ENCODE results near the gene NTN1.

NTN1 gene

DNA sequence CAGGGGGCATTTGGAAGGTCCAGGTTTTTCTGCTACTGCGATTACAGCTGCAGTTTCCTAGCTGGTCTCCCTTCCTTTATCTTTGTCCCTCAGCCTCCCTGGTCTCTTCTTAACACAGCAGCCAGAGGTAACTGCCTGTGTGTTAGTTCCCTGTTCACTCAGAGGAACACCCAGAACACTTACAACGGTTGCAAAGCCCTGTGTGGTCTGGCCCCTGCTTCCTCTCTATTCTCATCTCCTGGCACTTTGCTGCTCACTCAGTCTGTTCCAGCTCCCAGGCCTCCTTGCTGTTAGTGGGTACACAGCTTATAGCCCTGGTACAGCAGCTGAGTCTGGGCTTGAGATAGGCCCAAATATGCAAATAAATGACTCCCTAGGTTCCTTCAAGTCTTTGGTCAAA lies 16.4 kb downstream of the NTN1 start:
- no peak for DNase-seq (ENCODE audit: low read depth in 2 of 2)

DNA sequence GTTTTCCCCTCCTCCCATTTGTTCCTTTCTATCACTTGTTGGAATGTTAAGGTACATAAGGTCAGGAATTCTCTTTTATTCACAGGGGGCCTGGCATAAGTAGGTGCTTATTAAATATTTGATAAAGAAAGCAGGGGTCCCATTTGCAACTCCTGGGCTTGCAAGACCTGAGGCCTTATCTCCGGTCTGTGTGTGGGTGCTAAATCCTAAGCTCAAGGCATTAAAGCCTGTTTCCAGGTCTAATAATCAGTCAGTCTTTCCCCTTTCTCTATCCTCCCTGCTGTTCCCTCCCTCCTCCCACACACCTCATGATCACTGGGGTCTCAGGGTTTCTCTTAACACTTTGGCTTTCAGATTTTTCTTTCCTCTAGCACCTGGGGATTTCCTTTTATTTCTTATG lies 17.1 kb downstream of the NTN1 start:
- no peak for DNase-seq (ENCODE audit: low read depth in 2 of 2)

DNA sequence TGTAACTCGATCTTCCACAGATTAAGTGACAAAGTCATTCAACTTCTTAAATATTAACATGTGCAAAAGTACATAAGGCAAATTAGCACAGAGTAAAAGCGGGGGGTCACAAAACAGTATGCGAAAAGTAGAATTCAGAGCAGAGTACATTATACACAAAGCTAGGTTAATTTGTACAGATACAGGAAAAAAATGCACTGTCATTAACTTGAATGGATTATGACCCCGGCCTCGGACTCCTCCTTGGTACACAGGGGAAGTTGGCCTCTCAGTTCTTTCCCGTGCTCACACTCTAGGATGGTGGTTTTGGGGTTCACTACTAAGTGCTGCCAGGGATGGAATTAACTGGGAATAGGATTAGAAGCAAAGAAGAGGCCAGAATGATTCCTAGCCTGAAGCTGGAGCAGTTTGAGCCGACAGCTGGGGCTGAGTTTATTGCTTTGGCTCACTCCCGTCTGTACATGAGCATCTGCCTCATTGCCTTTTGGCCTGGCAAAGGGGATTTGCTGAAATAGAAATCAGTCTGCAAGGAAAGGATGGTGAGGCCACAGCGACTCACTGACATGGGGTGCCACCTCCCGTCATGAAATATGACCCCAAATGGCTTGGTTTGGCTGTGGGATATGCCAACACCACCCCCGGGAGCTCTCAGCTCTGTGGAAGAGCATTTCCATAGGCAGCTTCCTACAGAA lies 23.6 kb downstream of the NTN1 start:
- no peak for DNase-seq (ENCODE audit: low read depth in 2 of 2)

DNA sequence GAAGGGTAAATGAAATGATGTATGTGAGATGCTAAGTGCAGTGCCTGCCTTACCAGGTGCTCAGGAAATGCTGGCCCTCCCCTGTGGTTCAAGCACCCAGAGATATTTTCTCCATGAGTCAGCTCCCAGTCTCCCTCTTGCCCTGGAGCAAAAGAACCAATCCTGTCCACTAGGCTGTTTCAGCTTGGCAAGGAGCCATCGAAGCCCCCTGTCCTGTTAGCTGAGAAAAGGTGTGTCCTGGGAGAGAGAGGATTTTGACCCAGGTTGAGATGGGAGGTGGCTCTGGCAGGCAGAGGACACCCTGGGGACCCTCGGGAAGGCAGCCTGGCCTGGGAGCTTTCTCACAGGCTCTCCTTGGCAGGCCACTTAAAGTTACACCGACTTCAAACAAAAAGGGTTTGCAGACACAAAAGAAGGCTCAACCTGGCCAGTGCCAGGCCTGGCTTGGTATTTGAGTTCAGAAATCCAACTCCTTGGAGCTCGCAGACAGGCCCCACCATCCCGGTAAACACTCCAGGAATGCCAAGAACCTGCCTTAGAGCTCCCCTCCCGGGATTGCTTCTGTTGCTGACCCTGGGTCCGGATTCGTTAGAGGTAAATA lies 29.6 kb downstream of the NTN1 start:
- no peak for DNase-seq (ENCODE audit: low read depth in 2 of 2)

DNA sequence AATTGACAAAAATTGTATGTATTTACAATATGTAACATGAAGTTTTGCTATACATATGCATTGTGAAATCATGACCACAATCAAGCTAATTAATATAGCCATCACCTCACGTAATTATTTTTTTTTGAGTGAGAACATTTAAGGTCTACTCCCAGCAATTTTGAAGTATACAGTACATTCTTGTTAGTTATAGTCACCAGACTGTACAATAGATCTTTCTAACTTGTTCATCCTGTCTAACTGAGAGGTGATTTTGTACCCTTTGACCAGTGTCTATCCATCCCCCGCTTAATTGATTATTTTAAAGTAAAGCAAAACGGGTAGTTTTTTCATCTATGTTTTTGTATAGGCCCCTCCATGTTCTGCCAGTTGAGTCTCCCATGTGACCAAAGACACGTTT lies 30.3 kb downstream of the NTN1 start:
- no peak for DNase-seq (ENCODE audit: low read depth in 2 of 2)

DNA sequence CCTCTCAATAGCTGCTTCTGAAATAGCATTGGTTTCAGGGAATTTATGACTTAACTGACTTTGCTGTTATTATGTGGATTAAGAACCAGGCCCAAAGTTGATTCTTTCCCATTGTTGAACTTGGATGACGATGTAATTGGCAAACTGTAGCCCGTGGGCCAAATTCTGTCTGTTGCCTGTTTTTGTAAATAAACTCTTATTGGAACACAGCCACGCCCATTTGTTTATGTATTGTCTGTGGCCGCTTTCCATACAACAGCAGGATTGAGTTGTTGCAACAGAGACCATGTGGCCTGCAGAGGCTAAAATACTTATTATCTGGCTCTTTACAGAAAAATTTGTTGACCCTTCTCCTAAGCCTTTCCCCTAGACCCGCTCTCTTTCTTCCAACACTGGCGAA lies 31.6 kb downstream of the NTN1 start:
- no peak for DNase-seq (ENCODE audit: low read depth in 2 of 2)

DNA sequence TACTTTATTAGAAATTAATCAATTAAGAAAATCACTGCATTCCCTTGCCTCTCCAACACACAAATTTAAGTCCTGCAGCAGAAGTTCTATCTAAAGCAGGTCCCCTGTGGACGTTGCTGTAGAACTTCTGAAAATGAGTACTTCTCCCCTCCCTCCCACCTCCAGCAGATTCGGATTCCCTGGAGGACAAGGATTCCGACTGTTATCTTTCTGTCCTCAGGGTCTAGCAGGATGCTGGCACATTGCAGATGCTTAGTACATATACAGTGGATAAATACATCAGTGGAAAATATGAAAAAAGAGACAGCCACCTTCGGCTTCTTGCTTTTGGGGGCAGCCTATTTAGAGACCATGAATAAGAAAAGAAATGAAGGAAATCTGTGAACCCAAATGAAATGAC lies 32.1 kb downstream of the NTN1 start:
- no peak for DNase-seq (ENCODE audit: low read depth in 2 of 2)

DNA sequence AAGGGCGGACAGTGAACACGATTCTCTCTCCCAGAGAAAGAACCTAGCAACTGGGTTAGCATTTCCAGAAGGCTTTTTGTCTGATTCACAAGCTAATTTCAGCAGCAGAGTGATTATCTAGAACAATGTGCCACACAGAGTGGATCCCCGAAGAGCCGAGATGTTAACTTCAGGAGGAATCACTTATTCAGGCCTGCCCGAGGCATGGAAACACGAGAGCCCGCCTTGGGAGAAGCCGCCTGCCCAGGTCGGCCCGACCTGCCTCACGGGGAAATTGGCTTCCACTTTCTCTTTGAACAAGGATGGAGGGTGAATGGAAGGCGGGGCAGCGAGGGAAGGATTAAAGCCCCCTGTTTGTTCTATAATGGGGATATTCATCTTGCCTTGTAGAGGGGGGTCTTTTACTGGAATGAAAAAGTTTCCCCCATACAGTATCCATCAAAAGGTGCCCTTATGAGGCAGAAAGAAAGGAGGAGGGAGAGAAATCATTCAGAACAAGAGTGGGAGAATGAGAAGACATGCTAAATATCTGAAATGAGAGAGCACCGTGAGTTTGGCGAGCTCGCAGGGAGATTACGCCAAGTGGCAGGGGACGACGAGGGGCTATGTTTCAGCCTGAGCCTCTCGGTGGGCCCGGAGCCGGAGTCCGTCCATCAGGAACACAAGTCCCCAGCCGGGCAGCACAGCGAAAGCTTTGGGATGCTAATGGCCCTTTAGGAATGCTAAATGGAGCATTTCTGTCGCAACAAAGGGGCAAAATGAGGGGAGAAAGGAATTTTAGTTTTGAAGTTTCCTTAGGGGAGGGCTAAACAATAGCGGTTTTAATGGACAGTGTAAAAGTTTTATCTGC lies 33.0 kb downstream of the NTN1 start:
- no peak for DNase-seq (ENCODE audit: low read depth in 2 of 2)

DNA sequence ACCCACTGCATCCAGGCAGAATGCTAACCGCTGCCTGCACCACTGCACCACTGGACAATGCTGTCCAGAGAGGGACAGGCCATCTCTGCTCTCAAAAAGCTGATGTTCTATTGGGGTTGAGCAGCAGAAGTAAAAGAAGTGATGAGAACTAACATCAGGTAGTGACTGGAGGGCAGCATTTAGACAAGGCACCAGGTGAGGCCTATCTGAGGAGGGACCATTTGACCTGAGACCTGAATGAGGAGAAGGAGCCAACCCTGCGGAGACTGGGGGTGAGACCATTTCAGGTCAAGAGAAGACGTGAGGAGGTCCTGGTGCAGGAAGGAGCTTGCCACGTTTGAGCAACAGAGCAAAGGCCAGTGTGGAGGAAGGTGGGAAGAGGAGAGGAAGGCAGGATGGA lies 34.0 kb downstream of the NTN1 start:
- DNase-seq (ENCODE audit: low read depth in 2 of 2): no peak

DNA sequence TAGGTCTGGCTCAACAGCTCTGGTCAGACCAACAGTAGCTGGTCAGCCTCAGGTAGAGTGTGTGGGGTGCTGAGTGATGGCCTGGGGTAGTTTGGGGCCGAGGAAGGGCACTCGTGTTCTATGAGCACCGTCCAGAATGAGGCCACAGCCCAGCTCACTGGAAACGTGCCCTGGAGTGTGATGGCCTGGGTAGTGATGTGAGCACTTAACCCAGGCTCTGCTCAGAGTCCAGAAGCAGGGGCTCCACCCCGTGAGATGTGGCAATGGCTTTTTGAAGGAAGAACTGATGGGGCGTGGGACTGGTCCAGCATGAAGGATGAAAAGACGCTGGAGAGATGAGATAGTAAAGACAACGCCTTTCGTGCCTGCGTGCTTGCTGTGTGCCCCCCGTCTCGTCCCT lies 35.3 kb downstream of the NTN1 start:
- no peak for DNase-seq (ENCODE audit: low read depth in 2 of 2)

DNA sequence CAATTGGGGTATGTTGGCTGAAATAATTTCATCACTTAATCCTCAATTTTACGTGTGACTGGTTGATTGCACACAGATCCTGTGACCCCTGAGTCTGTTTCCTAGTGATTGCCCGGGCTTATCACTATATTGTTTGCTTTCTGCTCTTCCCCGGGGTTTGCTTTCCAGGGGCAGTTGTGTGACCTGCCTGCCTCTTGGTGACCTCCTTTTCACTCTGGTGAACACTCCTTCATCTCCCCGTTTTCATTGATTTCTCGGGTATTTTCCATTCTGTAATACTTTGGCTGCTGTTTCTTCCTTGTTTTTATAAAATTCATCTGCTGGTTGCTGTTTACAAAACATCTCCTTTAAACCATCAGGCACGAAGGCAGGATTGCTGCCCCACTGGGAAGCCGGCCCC lies 36.0 kb downstream of the NTN1 start:
- no peak for DNase-seq (ENCODE audit: low read depth in 2 of 2)

DNA sequence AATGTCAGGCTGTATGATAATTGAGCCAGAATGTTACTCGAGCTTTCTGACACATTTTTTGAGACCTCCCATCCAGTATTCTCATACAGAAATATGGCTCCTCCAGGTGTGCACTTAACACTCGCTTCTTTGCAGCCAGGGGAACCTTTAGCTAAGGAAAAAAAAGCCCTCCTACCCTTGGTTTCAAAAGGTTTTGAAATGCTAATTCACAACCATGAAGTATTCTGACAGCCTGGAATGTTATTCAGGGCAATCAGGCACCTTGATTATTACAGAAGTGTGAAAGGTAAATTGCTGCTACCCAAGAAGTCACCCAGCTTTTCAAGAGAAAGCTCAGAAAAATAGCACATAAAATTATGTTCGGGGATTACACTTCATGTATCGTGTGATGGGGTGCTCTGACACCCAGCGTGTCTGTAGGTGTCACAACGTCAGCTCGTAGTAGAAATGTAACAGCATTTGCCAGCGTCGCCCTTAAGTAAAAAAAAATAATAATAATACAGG lies 41.1 kb downstream of the NTN1 start:
- DNase-seq (ENCODE audit: low read depth in 2 of 2): no peak

DNA sequence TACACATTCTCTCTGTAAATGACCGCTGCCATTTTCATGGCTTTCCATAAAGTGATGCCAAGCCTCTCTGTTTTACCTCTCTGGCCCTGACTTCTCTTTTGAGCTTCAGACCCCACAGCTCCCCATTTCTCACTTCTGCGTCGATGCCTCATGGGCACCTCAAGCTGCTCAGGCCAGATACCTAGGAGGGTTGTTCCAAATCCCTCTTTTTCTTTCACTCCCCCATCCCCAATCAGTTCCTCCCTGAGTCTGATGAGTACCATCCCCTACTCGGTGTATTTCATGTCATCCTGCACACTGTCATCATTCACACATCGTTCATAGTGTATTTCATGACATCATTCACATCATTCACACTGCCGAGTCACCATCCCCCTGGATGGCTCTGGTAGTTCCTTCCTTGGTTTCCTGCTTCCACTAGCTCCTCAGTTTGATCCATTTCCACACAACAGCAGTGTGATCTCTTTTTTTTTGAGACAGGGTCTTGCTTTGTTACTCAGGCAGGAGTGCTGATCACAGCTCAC lies 43.1 kb downstream of the NTN1 start:
- no peak for DNase-seq (ENCODE audit: low read depth in 2 of 2)

DNA sequence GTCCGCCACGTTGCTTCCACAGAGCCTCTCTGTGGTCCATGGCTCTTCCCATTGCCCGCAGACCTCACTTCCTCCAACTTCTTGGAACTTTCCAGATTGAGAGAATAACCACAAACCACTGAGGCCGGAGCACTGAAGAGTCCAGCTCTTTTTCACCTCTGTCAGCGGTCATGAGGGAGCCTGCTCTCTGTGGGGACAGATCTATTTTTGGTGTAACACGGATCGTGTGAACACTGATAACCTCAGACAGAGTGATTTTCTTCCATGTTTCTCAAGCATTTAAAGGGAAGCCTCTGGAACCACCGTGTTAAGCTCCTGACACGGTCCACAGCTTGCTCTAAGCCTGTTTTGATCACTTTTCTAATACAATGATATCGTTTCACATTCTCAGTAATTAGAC lies 49.7 kb downstream of the NTN1 start:
- no peak for DNase-seq (ENCODE audit: low read depth in 2 of 2)

DNA sequence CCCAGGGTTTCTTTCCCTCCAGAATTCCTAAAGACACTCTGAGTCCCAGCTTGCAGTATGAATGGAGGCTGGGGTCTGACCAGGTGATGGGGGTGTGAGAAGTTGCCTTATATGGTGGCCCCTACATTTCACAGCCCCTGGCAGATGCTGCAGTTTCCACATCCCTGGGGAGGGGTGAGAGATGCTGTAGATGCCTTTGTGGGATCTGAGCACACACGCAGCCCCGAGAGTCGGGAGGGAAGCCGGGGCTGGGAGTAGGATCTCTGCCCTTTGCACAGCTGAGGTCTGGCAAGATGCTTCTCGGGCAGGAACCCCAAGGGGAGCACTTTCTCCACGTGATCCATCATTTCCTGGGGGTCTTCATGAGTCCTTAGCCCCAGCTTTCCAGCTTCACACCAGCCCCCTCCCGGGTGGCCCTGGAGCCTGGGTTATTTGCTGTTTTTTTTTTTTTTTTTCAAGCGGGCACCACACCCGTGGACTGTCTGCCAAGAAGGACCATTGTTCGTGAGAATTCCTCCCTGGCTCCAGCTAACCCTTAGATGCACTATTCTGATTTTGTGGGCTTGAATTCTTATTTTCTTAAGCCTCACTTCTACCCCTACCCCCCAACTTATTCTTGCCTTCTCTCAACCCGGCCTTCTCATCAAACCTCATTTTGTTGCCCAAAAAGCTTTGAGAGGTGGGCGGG lies 50.6 kb downstream of the NTN1 start:
- no peak for DNase-seq (ENCODE audit: low read depth in 2 of 2)

DNA sequence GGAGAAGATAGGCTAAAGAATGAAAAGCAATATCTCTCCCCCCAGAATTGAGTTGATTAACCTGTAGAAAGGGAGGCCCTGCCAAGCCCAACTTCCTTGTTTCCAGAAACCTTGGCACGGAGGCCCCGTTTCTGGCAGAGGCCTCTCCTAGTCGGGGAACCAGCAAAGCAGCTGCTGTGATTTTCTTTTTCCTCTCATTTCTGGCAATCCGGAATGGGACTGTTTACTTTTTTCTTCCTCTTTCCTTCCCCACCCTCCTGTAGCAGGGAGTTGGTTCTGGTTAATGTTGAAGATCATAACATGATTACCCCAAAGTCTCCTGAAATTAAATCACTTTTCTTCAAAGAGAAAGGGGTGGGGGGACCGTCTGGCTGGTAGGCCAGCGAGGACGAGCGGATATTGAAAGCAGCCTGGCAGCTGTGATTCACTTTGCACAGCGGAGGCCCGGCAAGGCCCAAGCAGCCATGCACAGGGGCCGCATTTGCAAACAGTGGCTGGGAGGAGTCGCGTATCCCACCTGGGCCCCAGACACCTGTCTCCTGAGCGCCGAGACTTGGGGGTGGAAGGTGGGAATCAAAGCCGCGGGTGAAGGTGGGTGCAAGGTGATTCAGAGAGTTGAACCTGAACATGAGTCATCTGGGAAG lies 51.5 kb downstream of the NTN1 start:
- DNase-seq (ENCODE audit: low read depth in 2 of 2): no peak

DNA sequence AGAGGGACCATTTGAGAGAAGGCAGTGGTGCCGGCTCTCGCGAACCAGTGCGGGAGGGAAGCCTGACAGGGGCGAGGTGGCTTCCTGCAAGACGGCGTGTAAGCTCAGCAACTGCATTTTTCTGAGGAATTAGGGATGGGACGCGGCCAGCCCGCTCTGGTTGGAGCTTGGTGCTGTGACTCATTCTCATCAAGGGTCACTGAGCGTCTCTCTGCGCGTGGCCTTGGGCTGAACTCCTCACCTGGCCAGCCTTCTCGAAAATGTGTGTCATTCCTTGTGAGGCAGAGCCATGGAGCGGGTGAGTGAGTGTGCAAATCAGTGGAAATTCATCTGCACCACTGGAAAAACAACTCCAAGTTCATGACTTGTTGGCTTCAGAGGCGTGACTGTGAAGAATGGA lies 52.8 kb downstream of the NTN1 start:
- no peak for DNase-seq (ENCODE audit: low read depth in 2 of 2)

DNA sequence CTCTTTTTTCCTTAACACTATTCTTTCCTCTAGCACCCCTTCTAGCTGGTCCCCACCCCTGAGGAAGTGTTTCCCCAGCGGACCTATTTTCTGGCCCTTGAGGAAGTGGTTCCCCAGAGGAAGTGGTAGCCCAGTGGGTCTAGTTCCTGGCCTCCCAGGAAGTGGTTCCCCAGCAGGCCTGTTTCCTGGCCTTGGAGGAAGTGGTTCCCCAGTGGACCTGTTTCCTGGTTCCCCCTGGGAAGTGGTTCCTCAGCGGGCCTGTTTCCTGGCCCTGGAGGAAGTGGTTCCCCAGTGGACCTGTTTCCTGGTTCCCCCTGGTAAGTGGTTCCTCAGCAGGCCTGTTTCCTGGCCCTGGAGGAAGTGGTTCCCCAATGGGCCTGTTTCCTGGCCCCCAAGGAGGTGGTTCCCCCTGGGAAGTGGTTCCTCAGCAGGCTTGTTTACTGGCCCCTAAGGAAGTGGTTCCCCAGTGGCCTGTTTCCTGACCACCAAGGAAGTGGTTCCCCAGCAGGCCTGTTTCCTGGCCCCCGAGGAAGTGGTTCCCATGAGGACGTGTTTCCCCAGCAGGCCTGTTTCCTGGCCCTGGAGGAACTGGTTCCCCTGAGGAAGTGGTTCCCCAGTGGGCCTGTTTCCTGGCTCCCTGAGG lies 58.3 kb downstream of the NTN1 start:
- no peak for DNase-seq (ENCODE audit: low read depth in 2 of 2)

DNA sequence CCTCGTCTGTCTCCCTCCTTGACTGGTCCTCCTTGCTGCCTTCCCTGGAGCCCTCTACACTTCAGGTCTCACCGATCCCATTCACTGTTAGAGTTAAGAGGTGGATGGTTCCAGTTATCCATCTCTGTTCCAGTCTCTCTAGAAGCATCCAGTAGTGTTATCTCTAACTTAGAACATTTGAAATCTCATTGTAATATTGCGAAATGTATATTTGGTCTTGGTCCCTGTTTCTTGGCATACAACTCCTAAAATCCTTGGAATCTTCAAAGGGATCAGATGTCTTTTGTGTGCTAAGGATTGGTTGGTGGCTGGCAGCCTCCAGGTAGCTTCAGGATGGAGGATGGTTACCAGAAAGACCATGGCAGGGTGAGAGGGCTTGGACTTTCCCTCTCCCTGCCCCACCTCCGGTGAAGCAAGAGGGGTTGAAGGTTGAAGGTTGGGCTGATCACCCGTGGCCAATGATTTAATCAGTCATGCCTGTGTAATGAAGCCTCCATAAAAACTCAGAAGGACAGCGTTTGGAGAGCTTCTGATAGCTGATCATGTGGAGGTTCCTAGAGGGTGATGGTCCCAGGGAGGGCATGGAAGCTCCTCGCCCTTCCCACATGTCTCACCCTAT lies 59.1 kb downstream of the NTN1 start:
- no peak for DNase-seq (ENCODE audit: low read depth in 2 of 2)

DNA sequence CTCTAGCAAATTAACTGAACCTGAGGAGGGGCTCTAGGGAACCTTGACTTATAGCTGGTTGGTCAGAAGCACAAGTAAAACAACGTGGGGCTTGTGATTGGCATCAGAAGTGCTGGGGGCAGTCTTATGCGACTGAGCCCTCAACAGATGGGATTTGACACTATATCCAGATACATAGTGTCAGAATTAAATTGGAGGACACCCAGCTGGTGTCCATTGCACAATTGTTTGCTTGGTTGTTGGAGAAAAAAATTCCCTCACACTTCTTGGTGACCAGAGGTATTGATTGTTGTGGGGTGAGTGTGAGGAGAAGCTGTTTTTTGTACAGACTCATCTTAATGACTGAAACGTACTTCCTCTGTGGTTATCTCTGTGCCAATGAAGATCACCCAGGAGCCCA lies 59.7 kb downstream of the NTN1 start:
- DNase-seq (ENCODE audit: low read depth in 2 of 2): no peak

DNA sequence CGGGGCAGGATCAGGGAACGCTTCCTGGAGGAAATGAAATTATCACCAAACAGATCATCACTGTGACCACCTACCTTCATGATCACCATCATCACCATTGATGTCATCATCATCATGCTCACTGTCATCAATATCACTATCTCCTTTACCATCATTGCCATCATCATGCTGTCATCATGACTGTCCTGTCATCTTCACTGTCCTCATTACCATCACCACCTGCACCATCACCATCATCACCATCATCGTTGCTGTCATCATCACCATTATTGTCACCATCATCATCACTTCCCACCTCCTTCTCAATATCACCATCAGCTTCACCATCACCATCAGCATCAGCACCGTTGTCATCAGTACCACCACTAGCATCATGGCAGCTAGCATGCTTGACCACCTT lies 65.3 kb downstream of the NTN1 start:
- DNase-seq (ENCODE audit: low read depth in 2 of 2): no peak
